Daoy (cell line): ENCODE data around the gene SCAP. TPM values are rescaled to one million over a fixed set of nuclear protein-coding genes. Genes with fewer than 3 reads are reported as not detected.

Source experiments
- DNase-seq: peaks from one replicate; pipeline ENCODE4 v3.0.0-alpha.2; 2015; ENCODE audit warnings: low read depth
- total RNA-seq: library from RNA; depleted of rRNA; stranded (reverse); fragments of >200 nt; shearing (Covaris generic); gene quantifications from 2 replicates; pipeline ENCODE4 v1.2.3, GENCODE V29; 2014

The SCAP gene
- total RNA-seq, 1 experiment from 2014 or later, result 32.6 TPM

DNA sequence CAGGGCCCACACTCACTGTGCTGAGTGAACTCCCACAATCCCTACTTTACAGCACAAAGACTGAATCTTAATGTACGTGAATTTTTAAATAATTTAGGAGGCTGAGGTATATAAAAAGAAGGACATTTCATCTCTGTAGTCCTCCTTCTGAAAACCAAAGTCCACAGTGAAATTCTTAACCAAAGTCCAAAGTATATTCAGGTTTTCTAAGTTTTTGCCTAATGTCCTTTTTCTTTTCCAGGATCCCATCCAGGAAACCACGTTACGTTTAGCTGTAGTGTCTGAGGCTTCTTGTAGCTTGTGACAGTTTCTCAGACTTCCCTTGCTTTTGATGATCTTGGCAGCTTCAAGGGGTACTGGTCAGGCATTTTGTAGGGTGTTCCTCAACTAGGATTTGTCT lies 44.5 kb downstream of the SCAP start:
- DNase-seq, result no peak

GRCh38 chr3:47430606-47431005 lies 45.1 kb downstream of the SCAP start:
- DNase-seq, result no peak

- no peak for DNase-seq
Observed at GRCh38 chr3:47429476-47430270, 46.1 kb downstream of the SCAP start.

DNA sequence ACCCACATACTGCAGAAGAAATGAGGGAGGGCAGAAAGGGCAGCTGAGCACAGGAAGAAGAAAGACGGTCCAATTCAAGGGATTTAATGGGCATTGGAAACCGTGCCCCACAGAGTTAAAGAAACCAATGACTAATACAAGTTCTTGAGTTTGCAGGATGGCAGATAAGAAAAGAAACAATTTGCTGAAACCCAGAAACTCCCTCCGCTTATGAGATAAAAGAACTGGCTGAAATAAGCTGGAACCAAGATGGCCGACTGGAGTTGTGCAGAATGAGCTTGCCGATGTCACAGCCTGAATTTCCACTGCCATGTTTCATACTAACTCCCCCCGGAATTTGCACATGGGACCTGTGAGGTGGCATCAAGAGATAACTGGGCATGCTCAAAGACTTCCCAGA lies 47.1 kb downstream of the SCAP start:
- DNase-seq, result no peak

DNA sequence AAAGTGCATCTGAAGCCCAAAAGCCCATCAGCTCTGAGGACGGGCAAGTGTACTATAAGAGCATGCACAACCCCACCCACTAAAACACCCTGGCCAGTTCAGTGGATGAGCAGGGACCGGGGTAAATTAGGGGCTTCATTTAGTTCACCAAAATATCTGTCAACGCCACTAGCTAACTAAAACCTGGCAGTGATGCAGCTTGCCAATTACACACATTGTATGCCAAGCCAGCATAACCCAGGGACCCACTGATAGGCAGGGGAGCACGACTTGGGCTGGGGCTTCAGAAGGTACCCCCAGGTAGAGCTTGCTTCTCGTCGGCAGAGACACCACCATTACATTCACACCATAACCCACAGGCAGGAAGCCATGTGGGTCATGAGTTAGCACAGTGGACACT lies 47.9 kb downstream of the SCAP start:
- DNase-seq, result no peak

- DNase-seq, result no peak
Observed at GRCh38 chr3:47425959-47426358, 49.8 kb downstream of the SCAP start.

DNA sequence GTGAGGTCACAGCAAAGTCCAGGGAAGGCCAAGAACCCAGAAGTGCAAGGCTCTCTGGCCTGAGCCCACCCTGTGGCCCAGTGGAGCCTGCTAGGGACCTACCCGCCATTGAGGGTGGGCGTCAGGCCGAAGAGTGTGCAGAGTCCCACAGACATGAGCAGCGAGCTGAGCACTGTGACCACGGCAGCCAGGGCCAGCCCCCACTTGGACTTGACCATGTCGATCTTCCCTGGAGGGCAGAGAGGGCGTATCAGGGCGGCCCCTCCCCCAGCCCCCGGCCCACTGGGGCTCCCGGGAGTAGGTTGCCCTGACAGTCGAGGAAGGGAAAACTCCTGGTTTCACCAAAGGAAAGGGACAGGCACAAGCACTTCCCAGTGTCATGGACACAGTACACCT lies 50.4 kb downstream of the SCAP start:
- no peak for DNase-seq

- DNase-seq, result no peak
Observed at GRCh38 chr3:47424434-47425382, 51.0 kb downstream of the SCAP start.

DNA sequence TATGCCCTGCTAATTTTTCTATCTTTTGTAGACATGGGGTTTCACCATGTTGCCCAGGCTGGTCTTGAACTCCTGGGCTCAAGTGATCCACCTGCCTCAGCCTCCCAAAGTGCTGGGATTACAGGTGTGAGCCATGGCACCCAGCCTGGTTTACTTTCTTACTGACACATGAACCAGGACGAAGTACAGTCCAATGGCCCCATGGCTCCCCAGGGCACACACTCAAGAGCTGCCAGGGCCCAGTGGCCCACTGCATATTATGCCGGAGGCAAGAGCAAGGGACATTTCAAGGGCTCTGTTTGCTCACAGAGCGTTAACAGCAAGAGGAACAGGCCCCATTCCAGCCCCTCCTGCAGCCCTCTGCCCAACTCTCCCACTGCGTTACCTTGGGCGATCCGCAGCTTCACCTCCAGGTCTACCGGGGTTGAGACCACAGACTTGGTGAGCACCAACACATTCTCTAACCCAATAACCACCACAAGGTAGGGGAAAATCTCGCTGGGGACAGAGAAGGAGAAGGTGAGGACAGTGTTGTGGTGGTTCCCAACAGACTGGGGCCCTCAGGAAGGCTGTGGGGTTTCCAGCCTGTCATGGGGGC lies 52.1 kb downstream of the SCAP start:
- DNase-seq, result no peak

DNA sequence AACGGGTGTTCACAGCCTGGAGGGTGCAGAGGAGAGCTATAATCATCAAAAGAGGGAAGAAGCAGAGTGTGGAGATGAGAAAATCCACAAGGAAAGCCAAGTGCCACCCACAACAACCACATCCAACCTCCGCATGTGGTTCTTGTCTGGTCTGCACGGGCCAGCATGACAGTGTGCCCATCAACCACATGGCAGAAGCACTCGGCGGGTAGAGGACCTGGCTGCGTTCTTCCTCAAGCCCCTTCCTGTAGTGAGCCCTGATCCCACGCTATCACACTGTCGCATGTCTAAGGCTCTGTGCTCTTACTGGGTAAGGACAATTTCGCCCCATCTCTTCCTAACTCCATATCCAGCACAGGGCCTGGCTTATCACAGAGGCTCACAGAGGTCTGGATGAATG lies 53.0 kb downstream of the SCAP start:
- DNase-seq, result no peak

DNA sequence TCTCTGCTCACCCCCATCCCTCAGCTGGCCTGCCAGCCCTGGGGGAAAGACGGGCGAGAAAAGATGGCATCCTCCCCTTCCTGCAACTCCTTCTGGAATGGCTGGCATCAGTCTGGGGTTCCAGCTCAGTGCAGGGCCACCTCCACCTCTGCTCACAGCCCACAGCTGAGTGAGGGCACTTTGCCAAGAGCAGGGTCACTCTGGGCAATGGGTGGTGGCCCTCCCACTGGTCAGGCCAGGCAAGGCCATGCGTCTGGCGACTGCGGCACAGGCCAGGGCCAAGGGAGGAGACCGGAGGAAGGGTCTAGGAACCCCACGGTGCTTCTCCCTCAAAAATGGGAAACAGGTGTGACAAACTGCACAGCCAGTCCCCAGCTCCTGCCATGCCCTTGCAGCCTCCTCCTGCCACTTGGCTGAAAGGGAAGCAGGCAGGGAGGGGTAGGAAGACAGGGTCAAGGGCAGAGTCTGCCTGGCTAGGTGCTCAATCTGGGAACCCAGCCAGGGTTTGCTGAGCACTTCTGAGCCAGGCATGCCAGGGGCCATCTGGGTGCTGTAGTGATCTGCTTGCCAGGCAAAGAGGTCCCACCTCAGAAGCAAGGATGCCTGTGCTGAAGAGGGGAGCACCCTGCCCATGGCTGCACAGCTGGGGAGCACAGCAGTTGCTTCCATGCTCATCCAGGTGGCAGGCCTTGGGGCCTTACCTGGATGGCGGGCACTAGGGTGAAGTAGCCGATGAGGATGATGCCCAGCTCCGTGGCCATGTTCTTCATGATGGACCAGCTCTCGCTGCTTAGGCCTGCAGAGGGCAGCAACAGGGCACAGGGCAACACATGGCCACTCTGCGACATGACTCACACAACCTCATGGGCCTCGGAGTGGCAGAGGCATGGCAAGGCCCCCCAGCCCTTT lies 53.7 kb downstream of the SCAP start:
- DNase-seq, result peak; percentile 36

GRCh38 chr3:47420511-47421484 lies 54.9 kb downstream of the SCAP start:
- peak; percentile 77 for DNase-seq

- DNase-seq, result no peak
Observed at GRCh38 chr3:47420044-47420430, 55.7 kb downstream of the SCAP start.

DNA sequence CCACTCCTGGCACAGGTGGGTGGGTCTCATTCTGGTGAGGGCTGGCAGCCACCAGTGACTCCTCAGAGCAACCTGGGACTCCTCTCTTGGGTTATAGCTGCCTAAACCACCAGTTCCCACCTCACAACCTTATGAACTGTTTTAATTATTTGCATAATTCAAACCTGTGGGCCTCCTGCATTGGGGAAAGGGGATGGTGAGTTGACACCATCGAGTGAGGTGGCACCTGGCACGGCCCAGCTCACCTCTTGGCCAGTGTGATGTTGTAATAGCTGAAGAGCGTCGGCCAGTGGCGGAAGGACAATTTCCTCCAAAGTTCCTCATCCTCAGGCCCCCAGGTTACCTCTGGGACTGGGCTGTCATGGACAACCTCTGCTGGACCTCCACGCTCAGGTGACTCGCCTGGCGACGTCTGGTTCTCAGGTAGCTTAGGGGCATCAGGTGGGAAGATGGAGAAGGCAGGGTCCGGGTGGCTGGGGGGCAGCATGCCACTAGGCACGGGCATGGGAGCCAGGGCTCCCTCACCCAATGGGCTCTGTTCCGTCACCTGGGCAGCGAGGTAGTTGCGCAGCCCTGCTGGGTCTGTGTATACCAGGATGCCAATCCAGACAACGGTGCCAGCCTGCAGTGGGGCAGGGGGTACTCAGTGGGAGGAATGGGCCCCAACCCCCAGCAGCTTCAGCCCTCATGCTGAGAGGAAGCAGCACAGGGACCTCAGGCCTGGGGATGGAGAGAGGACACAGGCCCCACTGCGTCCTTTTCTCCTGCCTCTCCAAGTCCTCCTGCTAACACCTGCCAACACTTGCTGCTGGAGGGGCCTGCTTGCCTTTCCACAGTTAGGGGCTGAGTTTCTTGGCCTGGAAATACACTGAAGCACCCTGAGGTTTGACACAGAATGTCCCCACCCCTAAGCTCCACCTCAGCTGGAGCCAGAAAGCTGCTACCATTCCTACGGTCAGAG lies 56.4 kb downstream of the SCAP start:
- no peak for DNase-seq

DNA sequence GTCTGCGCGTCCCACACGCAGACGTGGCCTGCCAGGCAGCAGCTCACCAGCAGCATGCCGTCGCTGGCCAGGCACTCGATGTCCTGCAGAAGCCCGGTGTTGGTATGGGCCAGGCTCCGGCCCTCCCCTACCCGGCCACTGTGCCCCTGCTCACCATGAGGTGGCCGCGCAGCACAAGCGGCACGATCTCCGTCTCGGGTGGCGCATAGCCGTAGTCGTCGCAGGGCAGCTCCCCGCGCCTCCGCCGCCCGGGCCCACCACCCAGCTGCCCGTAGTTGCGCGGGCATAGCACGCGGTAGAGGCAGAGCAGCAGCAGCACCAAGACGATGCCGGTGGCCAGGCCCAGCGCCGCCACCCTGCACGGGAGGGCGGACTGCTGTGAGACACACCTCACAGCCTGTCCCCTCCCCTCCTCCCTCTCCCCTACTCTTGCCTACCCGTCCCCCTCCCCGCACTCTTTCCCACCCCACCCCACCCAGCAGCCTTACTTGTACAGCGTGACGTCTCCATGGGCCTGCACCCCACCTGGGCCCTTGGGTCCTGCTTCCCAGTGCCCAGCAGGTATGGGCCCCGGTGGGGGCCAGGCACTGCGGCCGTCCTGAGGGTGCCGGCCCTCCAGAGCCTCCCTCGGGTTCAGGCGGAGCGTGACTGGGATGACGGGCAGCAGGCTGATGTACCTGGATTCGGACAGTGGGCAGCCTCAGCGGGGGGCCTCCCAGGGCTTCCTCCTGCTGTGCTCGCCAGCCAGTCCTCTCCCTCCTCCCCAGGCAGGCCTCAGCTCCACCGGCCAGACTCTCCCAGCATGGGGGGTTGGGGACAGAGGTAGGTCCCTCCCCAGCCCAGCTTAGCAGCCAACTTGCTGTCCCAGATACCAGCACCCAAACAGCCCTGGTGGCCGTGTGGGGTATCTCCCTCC lies 57.3 kb downstream of the SCAP start:
- no peak for DNase-seq

GRCh38 chr3:47416041-47416440 lies 59.7 kb downstream of the SCAP start:
- no peak for DNase-seq

DNA sequence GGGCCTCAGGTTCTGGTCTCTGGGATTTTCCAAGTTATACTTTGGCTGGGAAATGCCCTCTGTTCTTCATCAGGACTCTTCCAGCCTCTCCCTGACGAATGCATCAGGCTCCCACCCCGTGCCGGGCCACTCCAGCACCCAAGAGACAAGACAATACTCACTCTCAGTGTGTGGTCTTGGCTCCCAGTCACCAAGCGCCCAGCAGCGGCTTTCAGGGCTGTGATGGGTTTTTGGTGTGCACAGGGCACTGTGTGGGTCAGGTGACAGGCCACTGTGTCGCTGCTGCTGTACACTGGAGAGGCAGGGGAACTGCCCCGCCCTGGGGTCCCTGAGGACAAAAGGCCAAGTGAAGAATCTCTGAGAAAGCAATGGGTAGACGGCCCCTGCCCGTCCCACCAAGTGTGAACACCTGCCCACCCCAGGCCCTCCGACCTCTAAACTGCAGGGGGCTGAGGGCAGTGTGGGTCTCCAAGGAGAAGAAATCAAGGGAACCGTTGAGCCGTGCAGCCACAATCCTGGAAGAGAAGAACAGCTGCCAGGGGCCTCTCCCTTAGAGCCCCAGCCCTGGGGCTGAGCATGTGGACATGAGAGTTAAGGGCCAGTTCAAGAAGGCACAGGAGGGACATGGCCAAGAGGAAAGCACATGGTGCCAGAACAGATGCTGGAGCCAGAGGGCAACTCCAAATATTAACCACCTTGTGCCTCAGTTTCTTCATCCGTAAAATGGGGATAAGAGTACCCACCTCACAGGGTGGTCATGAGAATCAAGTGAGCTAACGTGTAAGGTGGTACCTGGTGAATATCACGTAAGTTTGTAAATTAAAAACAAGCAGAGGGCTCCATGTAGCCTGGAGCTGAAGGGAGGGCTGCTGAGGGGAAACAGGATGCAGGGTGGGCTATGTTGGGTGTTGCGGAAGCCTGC lies 60.8 kb downstream of the SCAP start:
- DNase-seq, result no peak
